GM19463 (cell line): ENCODE measurements around the gene PDGFB.

ENCODE experiments used
- ATAC-seq: cut with Tn5 transposase; IDR thresholded peaks from one replicate; pipeline ENCODE4 v1.9.1; 2021; ENCODE audit warnings: mild to moderate bottlenecking, moderate library complexity; ENCODE audit not compliant: unreplicated experiment

PDGFB gene

GRCh38 chr22:39254789-39255298, 10.1 kb upstream of the PDGFB start:
- ATAC-seq, result peak; percentile 50

GRCh38 chr22:39254122-39254521, 9.3 kb upstream of the PDGFB start:
- ATAC-seq, result no peak

- no peak for ATAC-seq
These were observed 8.8 kb upstream of the PDGFB start for GRCh38 chr22:39253435-39254070.

- no peak for ATAC-seq
These were observed 8.0 kb upstream of the PDGFB start for GRCh38 chr22:39252461-39253434.

- ATAC-seq, result no peak
These were observed 7.1 kb upstream of the PDGFB start for GRCh38 chr22:39251762-39252460.

- no peak for ATAC-seq
These were observed 6.1 kb upstream of the PDGFB start for GRCh38 chr22:39250838-39251237.

GRCh38 chr22:39250131-39250530, 5.3 kb upstream of the PDGFB start:
- ATAC-seq, result no peak

- ATAC-seq, result no peak
These were observed 4.4 kb upstream of the PDGFB start for GRCh38 chr22:39249086-39249704.

GRCh38 chr22:39248254-39248653, 3.5 kb upstream of the PDGFB start:
- no peak for ATAC-seq

GRCh38 chr22:39247361-39247760, 2.6 kb upstream of the PDGFB start:
- no peak for ATAC-seq

GRCh38 chr22:39246690-39247332, 2.0 kb upstream of the PDGFB start:
- no peak for ATAC-seq

GRCh38 chr22:39246217-39246616, 1.4 kb upstream of the PDGFB start:
- ATAC-seq, result no peak

- no peak for ATAC-seq
These were observed 603 bp upstream of the PDGFB start for GRCh38 chr22:39245130-39246039.

- ATAC-seq, result no peak
These were observed 666 bp downstream of the PDGFB start for GRCh38 chr22:39244136-39244495.

GRCh38 chr22:39243439-39244135, 1.2 kb downstream of the PDGFB start:
- no peak for ATAC-seq

GRCh38 chr22:39242595-39243438, 2.0 kb downstream of the PDGFB start:
- no peak for ATAC-seq

- no peak for ATAC-seq
These were observed 2.8 kb downstream of the PDGFB start for GRCh38 chr22:39241794-39242594.
